Activated CD8-positive, alpha-beta T cell treated with anti-CD3 and anti-CD28 coated beads for 36 hours (primary cell): Measurements from ENCODE around the gene CAMK2G. TPM values are rescaled to one million over a fixed set of nuclear protein-coding genes. Genes with fewer than 3 reads are reported as not detected.

Experiments used
- ATAC-seq: fragments of 200-7000 bp; cut with Tn5 transposase; one replicate; pipeline ENCODE4 v1.10.0; 2021; ENCODE audit warnings: mild to moderate bottlenecking, moderate library complexity
- CTCF ChIA-PET: fragments of 350-600 bp; sonication (Branson Sonifier 250); formaldehyde crosslinking; loops from one replicate; lab custom pipeline; 2021; ENCODE audit warnings: antibody characterized with exemption; lab: Charles Lee
- POLR2A ChIA-PET: fragments of 350-600 bp; sonication (Branson Sonifier 250); formaldehyde crosslinking; loops from one replicate; lab custom pipeline; 2021; ENCODE audit warnings: antibody characterized with exemption; lab: Charles Lee
- DNase-seq: peaks from one replicate; pipeline ENCODE4 v3.0.0-alpha.2; 2020
- H3K27ac Mint-ChIP-seq: one replicate; pipeline ENCODE4 v1.8.0; 2021; ENCODE audit warnings: mild to moderate bottlenecking, mixed read lengths
- H3K27me3 Mint-ChIP-seq: one replicate; pipeline ENCODE4 v1.8.0; 2021; ENCODE audit warnings: mixed read lengths
- H3K36me3 Mint-ChIP-seq: one replicate; pipeline ENCODE4 v1.8.0; 2021; ENCODE audit warnings: low read depth, mixed read lengths
- H3K4me1 Mint-ChIP-seq: one replicate; pipeline ENCODE4 v1.8.0; 2021; ENCODE audit warnings: low read depth, mixed read lengths
- H3K4me3 Mint-ChIP-seq: one replicate; pipeline ENCODE4 v1.8.0; 2021; ENCODE audit warnings: mild to moderate bottlenecking, moderate library complexity, mixed read lengths
- H3K9me3 Mint-ChIP-seq: one replicate; pipeline ENCODE4 v1.8.0; 2021; ENCODE audit warnings: mixed read lengths
- intact Hi-C: fragments of 100-400 bp; cut with micrococcal nuclease; formaldehyde crosslinking; loops from one replicate; pipeline ENCODE4 v1.10.0; 2022
- total RNA-seq, 2 experiments: library from RNA; stranded (reverse); gene quantifications; one replicate each; pipeline ENCODE4 v1.2.3, GENCODE V29; 2021
- TF ChIP-seq, protein P1 (sequence below): fragments of 200-600 bp; IDR thresholded peaks from one replicate; pipeline ENCODE4 v1.8.0; 2022; ENCODE audit warnings: antibody characterized with exemption, mild to moderate bottlenecking

CAMK2G gene
- total RNA-seq, 2 experiments from 2014 or later, result 17.8 to 18.5 TPM

DNA sequence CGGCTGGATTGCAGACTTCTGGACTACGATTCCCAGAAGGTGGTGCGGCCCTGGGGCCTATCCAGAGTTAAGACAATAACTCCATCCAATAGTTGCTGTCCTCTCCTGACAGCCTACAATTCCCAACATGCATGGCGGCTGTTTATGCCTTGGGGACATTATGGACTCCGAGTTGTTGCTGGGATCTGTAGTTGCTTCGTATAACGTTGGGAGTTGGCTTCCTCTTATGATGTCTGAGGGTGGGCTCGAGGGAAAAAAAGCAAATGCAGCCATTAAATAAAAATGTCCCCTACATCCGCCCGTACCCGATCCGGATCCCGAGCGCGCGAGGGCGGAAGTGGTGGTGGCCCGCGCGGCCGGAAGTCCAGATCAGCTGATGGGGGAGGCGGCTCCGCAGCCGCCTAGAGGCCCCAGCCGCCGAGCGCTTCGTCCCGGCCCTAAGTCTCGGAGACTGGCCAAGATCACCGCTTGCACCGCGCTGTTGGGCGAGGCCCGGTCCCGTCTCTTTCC lies 89.1 kb downstream of the CAMK2G start, which contains the start of gene ZSWIM8:
Gene ZSWIM8, plus strand, starts transcription at position 396 of the 510 bp plus-strand sequence. CDS start 273 bp downstream, outside the sequence.
- Mint-ChIP-seq H3K4me3 (peak within 1 kb of the TSS; percentile 84), H3K9me3 (no peaks in the 10 kb centered on the region), H3K4me1 (peaks cover 37% of the 10 kb centered on the region), H3K27me3 (no peaks in the 10 kb centered on the region), H3K36me3 (peaks cover 18% of the 10 kb centered on the region), H3K27ac (peak within 1 kb of the TSS; percentile 100)
- ChIA-PET POLR2A (interaction anchor here (1.1 to 11.7 kb wide), 7 partner anchors 11 to 42 kb away, joined by 3 to 112 read pairs (median 13); a partner anchor contains a TSS), CTCF (interaction anchor here (1.1 to 3.0 kb wide), 5 partner anchors 10 to 63 kb away, joined by 3 to 13 read pairs (median 4); a partner anchor contains a TSS)
- ATAC-seq, result peak; percentile 88
- DNase-seq, result peak; percentile 93
- TF ChIP-seq, protein P1, sequence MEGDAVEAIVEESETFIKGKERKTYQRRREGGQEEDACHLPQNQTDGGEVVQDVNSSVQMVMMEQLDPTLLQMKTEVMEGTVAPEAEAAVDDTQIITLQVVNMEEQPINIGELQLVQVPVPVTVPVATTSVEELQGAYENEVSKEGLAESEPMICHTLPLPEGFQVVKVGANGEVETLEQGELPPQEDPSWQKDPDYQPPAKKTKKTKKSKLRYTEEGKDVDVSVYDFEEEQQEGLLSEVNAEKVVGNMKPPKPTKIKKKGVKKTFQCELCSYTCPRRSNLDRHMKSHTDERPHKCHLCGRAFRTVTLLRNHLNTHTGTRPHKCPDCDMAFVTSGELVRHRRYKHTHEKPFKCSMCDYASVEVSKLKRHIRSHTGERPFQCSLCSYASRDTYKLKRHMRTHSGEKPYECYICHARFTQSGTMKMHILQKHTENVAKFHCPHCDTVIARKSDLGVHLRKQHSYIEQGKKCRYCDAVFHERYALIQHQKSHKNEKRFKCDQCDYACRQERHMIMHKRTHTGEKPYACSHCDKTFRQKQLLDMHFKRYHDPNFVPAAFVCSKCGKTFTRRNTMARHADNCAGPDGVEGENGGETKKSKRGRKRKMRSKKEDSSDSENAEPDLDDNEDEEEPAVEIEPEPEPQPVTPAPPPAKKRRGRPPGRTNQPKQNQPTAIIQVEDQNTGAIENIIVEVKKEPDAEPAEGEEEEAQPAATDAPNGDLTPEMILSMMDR, result no peak
- intact Hi-C loops, result no loop called here

DNA sequence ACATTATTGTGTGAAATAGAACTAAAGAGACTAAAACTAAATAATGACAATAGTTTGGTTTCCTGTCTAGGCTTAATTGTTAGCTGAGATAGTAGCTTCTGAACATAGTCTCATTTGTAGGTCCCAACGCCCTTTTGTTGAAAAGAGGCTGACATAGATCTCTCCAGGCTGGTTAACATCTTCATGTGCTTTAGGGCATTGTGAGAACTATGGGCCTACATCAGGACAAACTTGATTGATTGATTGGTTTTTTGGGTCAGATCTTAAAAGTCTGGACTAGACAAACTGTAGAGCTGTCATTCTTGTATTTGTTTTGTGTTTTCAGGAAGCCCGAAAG lies 91.6 kb downstream of the CAMK2G start:
- Mint-ChIP-seq H3K4me1 (peaks cover 45% of the 10 kb centered on the region), H3K27ac (peak overlapping the region; percentile 94), H3K9me3 (no peaks in the 10 kb centered on the region), H3K36me3 (peaks cover 23% of the 10 kb centered on the region), H3K4me3 (peak overlapping the region; percentile 85), H3K27me3 (no peaks in the 10 kb centered on the region)
- ATAC-seq (no peak), DNase-seq (no peak)
- TF ChIP-seq, protein P1, result no peak
- POLR2A ChIA-PET, result interaction anchor here (0.6 to 11.7 kb wide), 4 partner anchors 13 to 52 kb away, joined by 3 to 112 read pairs (median 44); a partner anchor contains a TSS
- intact Hi-C loops, result loop anchor here (5.0 kb wide), 1 partner anchor 40 kb away; the partner anchor contains the start of gene SEC24C
- CTCF ChIA-PET, result interaction anchor here (1.0 to 4.1 kb wide), 3 partner anchors 10 to 19 kb away, joined by 3 to 30 read pairs (median 13); a partner anchor contains a TSS

DNA sequence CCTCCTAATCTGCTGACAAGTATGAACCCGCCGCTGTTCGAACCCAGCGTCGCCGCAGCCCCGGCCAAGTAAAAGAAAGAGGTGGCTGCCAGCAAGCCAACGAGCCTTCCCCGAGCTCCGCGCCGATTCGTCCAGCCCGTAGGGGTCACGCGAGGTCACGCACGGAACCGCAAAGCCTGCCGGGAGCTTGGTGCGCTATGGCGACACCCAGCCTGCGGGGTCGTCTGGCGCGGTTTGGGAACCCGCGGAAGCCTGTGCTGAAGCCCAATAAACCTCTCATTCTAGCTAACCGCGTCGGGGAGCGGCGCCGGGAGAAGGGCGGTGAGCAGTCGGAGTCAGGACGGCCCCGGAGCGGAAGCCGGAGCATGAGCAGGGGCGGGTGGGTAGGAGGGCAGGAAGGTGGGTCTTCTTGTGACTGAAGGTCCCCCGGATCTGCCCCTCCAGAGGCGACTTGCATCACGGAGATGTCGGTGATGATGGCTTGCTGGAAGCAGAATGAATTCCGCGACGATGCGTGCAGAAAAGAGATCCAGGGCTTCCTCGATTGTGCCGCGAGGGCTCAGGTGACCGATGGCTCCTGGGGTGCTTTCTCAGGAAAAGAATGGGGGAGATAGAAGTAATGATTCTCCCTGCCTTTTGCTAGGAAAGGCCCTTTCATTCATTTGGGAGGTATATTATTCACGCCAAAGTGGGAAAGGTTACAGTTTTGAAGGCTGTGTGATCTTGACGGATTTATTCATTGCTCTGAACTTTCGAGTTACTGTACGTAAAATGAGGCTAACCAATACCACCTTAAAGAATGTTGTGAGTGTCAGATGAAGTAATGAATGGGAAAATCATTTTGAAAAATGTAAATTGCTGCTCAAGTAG lies 92.2 kb downstream of the CAMK2G start, which contains the start of gene CHCHD1:
Gene CHCHD1, plus strand, starts transcription at position 170 of the 870 bp plus-strand sequence. Its CDS starts 28 bp downstream, at position 198.
- peak within 1 kb of the TSS; percentile 94 for H3K27ac Mint-ChIP-seq
- peak; percentile 96 for DNase-seq
- H3K9me3 Mint-ChIP-seq, result no peaks in the 10 kb centered on the region
- peaks cover 27% of the 10 kb centered on the region for H3K36me3 Mint-ChIP-seq
- ChIA-PET CTCF (interaction anchor here (1.0 to 5.0 kb wide), 8 partner anchors 9 to 97 kb away, joined by 3 to 30 read pairs (median 8); a partner anchor contains a TSS), POLR2A (interaction anchor here (0.6 to 11.7 kb wide), 8 partner anchors 12 to 97 kb away, joined by 3 to 112 read pairs (median 6); a partner anchor contains a TSS)
- H3K27me3 Mint-ChIP-seq, result no peaks in the 10 kb centered on the region
- peak; percentile 74 for ATAC-seq
- TF ChIP-seq, protein P1, result no peak
- intact Hi-C loops, result loop anchor here (5.0 kb wide), 1 partner anchor 40 kb away; the partner anchor contains the start of gene SEC24C
- peaks cover 42% of the 10 kb centered on the region for H3K4me1 Mint-ChIP-seq
- H3K4me3 Mint-ChIP-seq, result peak within 1 kb of the TSS; percentile 85

DNA sequence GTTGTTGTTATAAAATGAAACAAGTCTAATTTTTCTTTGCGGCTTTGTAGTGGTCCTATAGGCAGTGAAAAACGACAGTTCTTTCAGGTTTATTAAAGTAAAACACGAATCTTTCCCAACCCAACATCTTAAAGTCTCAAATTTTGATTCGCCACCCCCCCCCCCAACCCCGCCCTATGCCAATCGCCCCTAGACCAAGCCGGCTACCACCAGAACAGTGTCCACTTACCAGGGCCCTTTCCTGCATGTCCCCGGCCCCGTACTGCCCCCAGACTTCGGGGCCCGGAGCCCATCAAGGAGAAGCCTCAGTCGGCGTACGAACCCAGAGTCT lies 92.8 kb downstream of the CAMK2G start:
- ChIA-PET POLR2A (interaction anchor here (1.3 to 11.7 kb wide), 6 partner anchors 12 to 97 kb away, joined by 4 to 112 read pairs (median 6); a partner anchor contains a TSS), CTCF (interaction anchor here (1.1 to 5.0 kb wide), 7 partner anchors 9 to 98 kb away, joined by 3 to 30 read pairs (median 7); a partner anchor contains a TSS)
- intact Hi-C loops, result loop anchor here (5.0 kb wide), 1 partner anchor 39 kb away; the partner anchor contains the start of gene SEC24C
- TF ChIP-seq, protein P1, result no peak
- H3K36me3 Mint-ChIP-seq, result peaks cover 31% of the 10 kb centered on the region
- DNase-seq, result no peak
- peak overlapping the region; percentile 85 for H3K4me3 Mint-ChIP-seq
- no peak for ATAC-seq
- peaks cover 41% of the 10 kb centered on the region for H3K4me1 Mint-ChIP-seq
- no peaks in the 10 kb centered on the region for H3K27me3 Mint-ChIP-seq
- H3K9me3 Mint-ChIP-seq, result no peaks in the 10 kb centered on the region
- peak overlapping the region; percentile 94 for H3K27ac Mint-ChIP-seq
